C4-2B (cell line): ENCODE data around the gene ST8SIA4.

ENCODE experiments used
- H3K27ac ChIP-seq: fragments of 450-650 bp; 2 replicates; pipeline ENCODE4 v1.5.1; 2017
- ZFX ChIP-seq: fragments of 450-650 bp; IDR thresholded peaks from 2 replicates; pipeline ENCODE4 v1.6.1; 2017
- TF ChIP-seq, protein P1 (sequence below): fragments of 450-650 bp; conservative IDR thresholded peaks from 2 replicates; pipeline ENCODE4 v1.5.1; 2017; ENCODE audit warnings: mild to moderate bottlenecking

The ST8SIA4 gene

DNA sequence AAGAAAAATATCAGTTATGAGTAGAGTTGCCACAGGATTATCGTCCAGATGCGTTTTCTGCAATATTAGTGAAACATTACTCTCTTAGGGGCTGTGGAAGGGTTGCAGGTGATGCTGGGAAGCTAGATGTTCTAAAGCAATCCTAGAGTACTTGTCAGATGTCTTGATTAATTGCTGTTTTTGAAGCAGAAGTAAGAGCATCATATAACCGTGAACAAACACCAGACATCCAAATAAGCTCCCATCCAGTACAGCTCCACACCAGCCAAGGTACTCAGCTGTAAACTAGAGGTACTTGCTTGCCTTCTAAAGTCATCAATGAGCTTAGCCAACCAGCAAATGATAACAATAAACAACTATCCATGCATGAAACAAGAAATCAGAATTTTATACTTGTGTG, 131.1 kb downstream of the ST8SIA4 start:
- TF ChIP-seq ZFX: no peak
- TF ChIP-seq, protein P1, sequence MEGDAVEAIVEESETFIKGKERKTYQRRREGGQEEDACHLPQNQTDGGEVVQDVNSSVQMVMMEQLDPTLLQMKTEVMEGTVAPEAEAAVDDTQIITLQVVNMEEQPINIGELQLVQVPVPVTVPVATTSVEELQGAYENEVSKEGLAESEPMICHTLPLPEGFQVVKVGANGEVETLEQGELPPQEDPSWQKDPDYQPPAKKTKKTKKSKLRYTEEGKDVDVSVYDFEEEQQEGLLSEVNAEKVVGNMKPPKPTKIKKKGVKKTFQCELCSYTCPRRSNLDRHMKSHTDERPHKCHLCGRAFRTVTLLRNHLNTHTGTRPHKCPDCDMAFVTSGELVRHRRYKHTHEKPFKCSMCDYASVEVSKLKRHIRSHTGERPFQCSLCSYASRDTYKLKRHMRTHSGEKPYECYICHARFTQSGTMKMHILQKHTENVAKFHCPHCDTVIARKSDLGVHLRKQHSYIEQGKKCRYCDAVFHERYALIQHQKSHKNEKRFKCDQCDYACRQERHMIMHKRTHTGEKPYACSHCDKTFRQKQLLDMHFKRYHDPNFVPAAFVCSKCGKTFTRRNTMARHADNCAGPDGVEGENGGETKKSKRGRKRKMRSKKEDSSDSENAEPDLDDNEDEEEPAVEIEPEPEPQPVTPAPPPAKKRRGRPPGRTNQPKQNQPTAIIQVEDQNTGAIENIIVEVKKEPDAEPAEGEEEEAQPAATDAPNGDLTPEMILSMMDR: no peak
- no peak overlapping the region for H3K27ac ChIP-seq

DNA sequence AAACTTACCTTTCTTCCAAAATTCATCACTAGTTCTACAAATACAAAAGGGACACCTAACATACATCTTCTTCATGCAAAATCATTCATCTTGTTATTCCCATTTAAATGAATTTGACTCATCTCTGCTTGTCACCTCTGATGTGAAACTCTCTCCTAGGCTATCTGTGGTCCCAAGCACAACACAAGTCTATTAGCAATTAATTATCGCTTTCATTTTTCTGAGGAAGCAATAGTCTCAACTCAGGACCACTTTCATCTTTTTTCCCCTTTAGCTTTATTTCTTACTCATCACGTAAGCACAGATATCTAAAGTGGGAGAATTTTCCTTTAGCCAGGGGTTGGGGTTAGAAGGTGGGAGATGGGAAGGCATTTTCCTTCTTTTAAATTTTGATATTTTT, 131.9 kb downstream of the ST8SIA4 start:
- TF ChIP-seq ZFX: no peak
- TF ChIP-seq, protein P1: no peak
- H3K27ac ChIP-seq: no peak overlapping the region

DNA sequence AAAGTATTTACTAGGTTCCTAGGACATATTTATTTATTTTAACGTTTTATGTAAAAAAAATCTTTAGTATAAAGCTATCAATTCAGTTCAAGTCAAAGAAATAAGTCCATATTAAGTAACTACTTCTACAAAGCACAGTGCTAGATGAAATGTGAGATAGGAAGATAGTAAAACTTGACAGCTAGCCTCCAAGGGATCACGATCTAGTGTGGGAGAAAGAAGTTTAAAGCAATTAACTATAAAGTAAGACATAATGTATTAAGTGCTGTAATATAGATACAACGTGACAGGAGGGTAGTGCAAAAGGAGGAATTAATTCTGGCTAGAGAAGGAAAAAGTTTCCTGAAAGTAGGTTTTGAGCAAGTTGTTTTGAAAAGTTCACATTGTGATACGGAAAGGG, 134.9 kb downstream of the ST8SIA4 start:
- TF ChIP-seq ZFX: no peak
- TF ChIP-seq, protein P1: no peak
- H3K27ac ChIP-seq: no peak overlapping the region

DNA sequence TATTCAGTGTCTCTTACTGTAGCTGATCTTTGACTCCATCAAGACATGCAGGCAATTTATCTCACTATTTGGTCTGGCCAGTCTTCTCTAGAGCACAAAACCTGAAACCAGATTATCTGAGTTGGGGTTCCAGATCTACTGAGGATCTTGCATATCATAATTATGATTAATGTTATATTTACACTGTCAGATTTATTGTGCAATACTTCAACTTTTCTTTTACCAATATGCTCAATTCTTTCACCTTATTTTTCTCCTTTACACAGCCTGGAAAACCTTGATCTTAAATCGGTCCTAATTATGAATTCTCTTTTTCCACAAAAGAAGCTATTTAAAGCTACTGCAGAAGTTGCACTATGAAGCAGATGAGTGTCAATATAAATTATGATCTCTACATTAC, 140.1 kb downstream of the ST8SIA4 start:
- H3K27ac ChIP-seq: no peak overlapping the region
- no peak for TF ChIP-seq ZFX
- TF ChIP-seq, protein P1: no peak

DNA sequence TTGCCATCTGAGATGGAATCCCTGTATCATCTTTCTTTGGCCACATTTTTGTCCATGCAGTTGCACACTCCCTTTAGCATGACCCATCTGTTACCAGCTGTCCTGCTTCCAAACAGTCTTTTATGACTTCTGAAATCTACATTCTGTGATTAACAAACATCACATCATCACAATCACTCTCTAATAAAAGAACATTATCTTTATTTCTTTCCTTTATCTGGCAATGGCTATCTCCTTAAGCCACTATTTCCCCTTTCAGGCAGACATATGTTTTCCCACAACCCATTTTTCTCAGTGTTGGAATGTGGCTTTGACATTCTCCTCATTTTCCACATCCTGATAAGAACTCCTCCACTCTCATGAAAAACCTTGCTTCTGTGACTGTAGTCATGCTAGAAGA, 141.0 kb downstream of the ST8SIA4 start:
- no peak overlapping the region for H3K27ac ChIP-seq
- TF ChIP-seq ZFX: no peak

DNA sequence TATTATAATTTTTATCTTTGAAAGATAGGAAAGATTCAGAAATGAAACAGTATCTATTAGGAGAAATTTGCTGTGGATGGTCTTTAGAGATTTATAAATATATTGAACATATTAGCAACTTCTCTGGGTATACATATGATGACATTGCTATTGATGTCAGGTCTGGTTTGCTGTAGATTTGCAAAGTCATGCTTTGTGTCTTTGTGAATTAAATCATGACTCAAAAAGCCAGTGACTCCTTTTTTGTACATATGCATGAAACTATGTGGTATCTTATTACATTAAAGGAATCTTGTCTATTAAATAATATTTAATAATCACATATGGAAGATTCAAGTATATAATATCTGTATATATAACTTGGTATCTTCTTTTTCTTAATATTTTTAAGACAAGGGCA, 141.9 kb downstream of the ST8SIA4 start:
- TF ChIP-seq, protein P1: no peak
- TF ChIP-seq ZFX: no peak
- no peak overlapping the region for H3K27ac ChIP-seq

DNA sequence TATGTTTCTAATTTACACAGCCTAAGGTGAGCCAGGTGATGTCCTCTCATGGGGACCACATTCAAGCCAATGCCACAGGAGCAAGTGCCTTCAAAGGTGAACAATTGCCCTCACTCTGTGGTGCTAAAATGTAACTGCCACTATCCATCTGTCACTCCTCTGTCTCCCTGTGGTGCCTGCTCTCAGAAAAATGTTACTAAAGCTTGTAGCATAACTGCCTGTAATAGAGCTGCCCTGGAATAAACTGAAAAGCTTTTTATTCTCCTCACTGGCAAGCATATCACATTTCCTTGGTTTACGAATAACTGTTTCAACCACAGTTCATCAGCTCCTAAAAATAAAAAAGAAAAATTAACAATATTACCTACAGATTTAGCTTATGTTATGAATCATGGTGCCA, 142.4 kb downstream of the ST8SIA4 start:
- H3K27ac ChIP-seq: no peak overlapping the region

DNA sequence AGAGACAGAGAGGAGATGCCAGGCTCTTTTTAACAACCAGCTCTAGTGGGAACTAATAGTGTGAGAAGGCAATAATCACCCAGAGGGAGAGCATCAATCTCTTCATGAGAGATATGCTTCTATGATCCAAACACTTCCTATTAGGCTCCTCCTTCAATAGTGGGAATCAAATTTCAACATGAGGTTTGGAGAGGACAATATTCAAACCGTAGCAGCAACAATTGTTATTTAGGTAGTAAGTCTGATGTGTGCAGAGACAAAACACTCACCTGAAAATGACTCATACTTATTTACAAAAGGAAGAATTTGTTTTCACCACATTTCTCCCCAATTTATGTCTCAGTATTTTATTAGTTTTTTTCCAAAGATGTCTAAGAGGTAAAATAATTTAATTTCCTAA, 144.3 kb downstream of the ST8SIA4 start:
- no peak for TF ChIP-seq ZFX
- TF ChIP-seq, protein P1: no peak
- H3K27ac ChIP-seq: no peak overlapping the region

More for the DNA sequence above, 142.4 kb downstream of the ST8SIA4 start:
- TF ChIP-seq, protein P1: no peak
- TF ChIP-seq ZFX: no peak
